ENCODE data around the gene TBC1D17.

- peak; percentile 98 for TF ChIP-seq POLR2AphosphoS5 (IDR thresholded peaks at IDR 0.05; ENCODE audit: low read depth, low read length)
- peak; percentile 98 for TF ChIP-seq POLR2A (IDR thresholded peaks at IDR 0.05; ENCODE audit: low read depth, low read length)
Observed at GRCh38 chr19:49929611-49930482, 52.3 kb downstream of the TBC1D17 start.

Measured in GM12891 (cell line).